Calu3 (cell line): ENCODE results near the gene VPS41. TPM values are rescaled to one million over a fixed set of nuclear protein-coding genes. Genes with fewer than 3 reads are reported as not detected.

ENCODE experiments used
- BruUV-seq: library from RNA; stranded (reverse); fragments of 400-500 nt; replicated peaks from 2 replicates; lab custom pipeline; 2021; lab: Mats Ljungman, UMichigan
- CTCF ChIA-PET: fragments of 300-600 bp; sonication (Branson Sonifier 250); formaldehyde crosslinking; loops from one replicate; lab custom pipeline; 2022; ENCODE audit warnings: antibody characterized with exemption; lab: Charles Lee
- DNase-seq: peaks from one replicate; pipeline ENCODE4 v3.0.0; 2022
- H3K27ac Mint-ChIP-seq: one replicate; pipeline ENCODE4 v1.8.0; 2022; ENCODE audit warnings: mixed read lengths; ENCODE audit not compliant: unreplicated experiment
- H3K27me3 Mint-ChIP-seq: one replicate; pipeline ENCODE4 v1.8.0; 2022; ENCODE audit warnings: mixed read lengths; ENCODE audit not compliant: unreplicated experiment
- H3K36me3 Mint-ChIP-seq: one replicate; pipeline ENCODE4 v1.8.0; 2022; ENCODE audit warnings: mild to moderate bottlenecking, moderate library complexity, mixed read lengths; ENCODE audit not compliant: insufficient read depth, unreplicated experiment
- H3K4me1 Mint-ChIP-seq: one replicate; pipeline ENCODE4 v1.8.0; 2022; ENCODE audit warnings: mild to moderate bottlenecking, low read depth, mixed read lengths; ENCODE audit not compliant: unreplicated experiment
- H3K4me3 Mint-ChIP-seq: one replicate; pipeline ENCODE4 v1.8.0; 2022; ENCODE audit warnings: mild to moderate bottlenecking, low read depth, moderate library complexity, mixed read lengths; ENCODE audit not compliant: unreplicated experiment
- H3K9me3 Mint-ChIP-seq: one replicate; pipeline ENCODE4 v1.8.0; 2022; ENCODE audit warnings: low read depth, mixed read lengths; ENCODE audit not compliant: unreplicated experiment
- CTCF ChIP-seq: fragments of 200-600 bp; IDR thresholded peaks from one replicate; pipeline ENCODE4 v1.8.0; 2022; ENCODE audit warnings: antibody characterized with exemption; ENCODE audit not compliant: unreplicated experiment
- intact Hi-C: fragments of 100-400 bp; cut with micrococcal nuclease; formaldehyde crosslinking; loops from one replicate; pipeline ENCODE4 v1.10.0; 2022; ENCODE audit not compliant: unreplicated experiment
- total RNA-seq: library from RNA; stranded (reverse); gene quantifications from 2 replicates; pipeline ENCODE4 v1.2.3, GENCODE V29; 2022

VPS41 gene
- total RNA-seq, 1 experiment from 2014 or later, result 292 TPM

DNA sequence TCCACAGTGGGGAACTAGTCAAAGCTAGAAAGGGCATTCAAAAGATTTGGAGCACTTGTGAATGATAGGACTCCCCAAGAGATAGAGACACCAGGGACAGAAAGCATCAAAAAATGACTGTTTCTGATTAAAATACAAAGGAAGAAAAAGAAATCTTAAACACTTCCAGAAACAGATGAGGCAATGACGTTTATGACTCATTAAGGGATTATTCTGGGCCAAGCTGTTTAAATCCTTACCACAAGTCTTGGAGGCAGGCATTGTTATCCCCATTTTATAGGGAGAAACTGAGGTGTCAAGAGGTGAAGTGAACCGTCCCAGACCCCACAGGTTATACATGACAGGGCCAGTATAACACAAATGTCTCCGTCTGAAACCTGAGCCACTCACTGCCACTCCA lies 209.5 kb downstream of the VPS41 start:
- peaks cover 25% of the 10 kb centered on the region for H3K27me3 Mint-ChIP-seq
- H3K36me3 Mint-ChIP-seq, result no peaks in the 10 kb centered on the region
- no peak overlapping the region for H3K27ac Mint-ChIP-seq
- no peaks in the 10 kb centered on the region for H3K9me3 Mint-ChIP-seq
- DNase-seq, result no peak
- no peak overlapping the region for H3K4me3 Mint-ChIP-seq
- CTCF ChIA-PET, result no interaction called here
- intact Hi-C loops, result no loop called here
- no peaks in the 10 kb centered on the region for H3K4me1 Mint-ChIP-seq
- no peak for TF ChIP-seq CTCF
- no TSS peak for BruUV-seq

DNA sequence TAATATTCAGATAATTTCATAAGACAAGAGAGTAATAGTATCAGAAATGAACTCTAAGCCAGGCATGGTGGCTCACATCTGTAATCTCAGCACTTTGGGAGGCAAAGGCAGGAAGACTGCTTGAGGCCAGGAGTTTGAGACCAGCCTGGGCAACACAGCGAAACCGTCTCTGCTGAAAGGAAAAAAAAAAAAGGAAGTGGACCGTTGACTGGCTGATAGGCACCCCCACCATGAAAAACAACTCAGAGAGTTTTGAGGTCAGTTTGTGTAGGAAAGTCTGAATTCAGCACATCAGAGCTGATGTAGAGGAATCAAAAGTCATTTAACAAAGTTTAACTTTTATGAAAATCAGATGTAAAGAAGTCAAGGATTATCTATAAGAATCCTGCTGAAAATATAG lies 214.7 kb downstream of the VPS41 start:
- CTCF ChIA-PET, result no interaction called here
- Mint-ChIP-seq H3K9me3 (no peaks in the 10 kb centered on the region), H3K4me3 (no peak overlapping the region), H3K4me1 (no peaks in the 10 kb centered on the region), H3K27me3 (peaks cover 9% of the 10 kb centered on the region), H3K27ac (no peak overlapping the region), H3K36me3 (no peaks in the 10 kb centered on the region)
- BruUV-seq, result no TSS peak
- no peak for TF ChIP-seq CTCF
- intact Hi-C loops, result no loop called here
- no peak for DNase-seq

DNA sequence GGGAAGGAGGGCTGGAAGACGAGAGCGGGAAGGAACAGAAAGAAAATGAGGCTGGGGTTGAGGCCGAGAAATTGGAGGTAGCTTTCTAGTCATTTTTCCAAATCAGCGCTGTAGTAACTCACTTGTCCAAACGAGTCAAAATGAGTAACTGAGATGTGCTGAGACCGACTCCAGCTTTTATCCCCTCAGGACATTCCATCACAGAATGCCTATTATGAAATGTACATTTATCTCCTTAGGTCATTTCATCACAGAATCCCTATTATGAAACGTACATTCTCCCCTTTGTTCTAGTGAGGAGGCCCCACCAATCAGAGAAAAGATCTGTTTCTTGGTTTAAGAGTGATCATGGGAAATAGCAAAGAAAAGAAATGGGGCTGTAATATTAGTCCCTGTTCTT lies 222.1 kb downstream of the VPS41 start:
- DNase-seq, result no peak
- Mint-ChIP-seq H3K9me3 (peaks cover 5% of the 10 kb centered on the region), H3K4me1 (no peaks in the 10 kb centered on the region), H3K27me3 (peaks cover 29% of the 10 kb centered on the region), H3K36me3 (no peaks in the 10 kb centered on the region), H3K4me3 (no peak overlapping the region), H3K27ac (no peak overlapping the region)
- TF ChIP-seq CTCF, result no peak
- intact Hi-C loops, result no loop called here
- no TSS peak for BruUV-seq
- CTCF ChIA-PET, result no interaction called here

DNA sequence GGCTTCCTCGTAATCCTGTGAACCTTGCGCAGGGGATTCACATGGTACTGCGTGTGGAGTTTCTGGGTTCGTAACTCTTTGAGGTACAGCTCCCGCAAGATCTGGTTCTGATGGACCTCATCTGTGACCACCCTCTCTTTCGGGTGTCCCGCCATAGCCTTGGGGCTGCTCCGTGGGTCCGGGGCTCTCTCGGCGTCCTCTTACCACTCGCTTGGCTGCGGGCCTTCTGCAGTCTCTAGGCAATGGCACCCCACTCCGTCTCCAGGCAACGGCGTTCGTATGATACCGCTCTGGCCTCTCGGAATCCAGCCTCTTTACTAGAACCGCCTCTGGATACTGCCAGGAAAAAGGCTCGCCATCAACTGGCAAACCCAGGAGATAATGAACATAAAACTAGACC lies 223.1 kb downstream of the VPS41 start:
- Mint-ChIP-seq H3K4me1 (no peaks in the 10 kb centered on the region), H3K27ac (no peak overlapping the region), H3K4me3 (no peak overlapping the region), H3K27me3 (peaks cover 38% of the 10 kb centered on the region), H3K9me3 (peaks cover 5% of the 10 kb centered on the region), H3K36me3 (no peaks in the 10 kb centered on the region)
- TF ChIP-seq CTCF, result no peak
- no TSS peak for BruUV-seq
- intact Hi-C loops, result no loop called here
- no peak for DNase-seq
- CTCF ChIA-PET, result no interaction called here
